BLaER1 treated with 17β-estradiol and CSF1 and Interleukin-3, amounts not matched to agents 10 nM and 100 nM (cell line): ENCODE data around the gene PPP1R3A.

Experiments used
- H3K27ac ChIP-seq, 11 experiments: shearing (Covaris generic); formaldehyde crosslinking; 2 replicates each; pipeline ENCODE4 v1.8.1; 2022
- H3K27me3 ChIP-seq, 11 experiments: shearing (Covaris generic); formaldehyde crosslinking; 2 replicates each; pipeline ENCODE4 v1.8.1; 2022
- H3K36me3 ChIP-seq, 11 experiments: shearing (Covaris generic); formaldehyde crosslinking; 2 replicates each; pipeline ENCODE4 v1.8.1; 2022
- H3K4me1 ChIP-seq, 10 experiments: shearing (Covaris generic); formaldehyde crosslinking; 2 replicates each; pipeline ENCODE4 v1.8.1; 2022
- H3K4me2 ChIP-seq, 11 experiments: shearing (Covaris generic); formaldehyde crosslinking; 2 replicates each; pipeline ENCODE4 v1.8.1; 2022
- H3K4me3 ChIP-seq, 10 experiments: shearing (Covaris generic); formaldehyde crosslinking; 2 replicates each; pipeline ENCODE4 v1.8.1; 2022
- H3K9ac ChIP-seq, 11 experiments: shearing (Covaris generic); formaldehyde crosslinking; 2 replicates each; pipeline ENCODE4 v1.8.1; 2022
- H3K9me3 ChIP-seq, 11 experiments: shearing (Covaris generic); formaldehyde crosslinking; replicated peaks in 1 of 11; 2 replicates each; pipeline ENCODE4 v1.8.1; 2022
- H4K20me1 ChIP-seq, 11 experiments: shearing (Covaris generic); formaldehyde crosslinking; 2 replicates each; pipeline ENCODE4 v1.8.1; 2022
- Cebpa-rat ChIP-seq, 11 experiments: shearing (Covaris generic); IDR thresholded peaks; 2 replicates each; pipeline ENCODE4 v1.8.1; 2022

Gene PPP1R3A

GRCh38 chr7:113890331-113891030 lies 28.3 kb downstream of the PPP1R3A start:
- H3K27me3 ChIP-seq: no peaks in the 10 kb centered on the region
- peaks cover 0 to 7% (median 3%) of the 10 kb centered on the region in 11 experiments; a peak in 6 of 22 replicates for H3K9me3 ChIP-seq
- H3K4me3 ChIP-seq: no peak overlapping the region
- no peaks in the 10 kb centered on the region for H3K36me3 ChIP-seq
- H3K4me1 ChIP-seq: no peaks in the 10 kb centered on the region
- no peak overlapping the region for H3K9ac ChIP-seq
- no peak for TF ChIP-seq Cebpa-rat (IDR thresholded peaks at IDR 0.05)
- H3K27ac ChIP-seq: no peak overlapping the region
- H4K20me1 ChIP-seq: no peaks in the 10 kb centered on the region
- no peak overlapping the region for H3K4me2 ChIP-seq

- H3K36me3 ChIP-seq: no peaks in the 10 kb centered on the region
- no peak for TF ChIP-seq Cebpa-rat (IDR thresholded peaks at IDR 0.05)
Measured at GRCh38 chr7:113883096-113883495, 35.7 kb downstream of the PPP1R3A start.

GRCh38 chr7:113880559-113880958 lies 38.2 kb downstream of the PPP1R3A start:
- Histone ChIP-seq H3K9ac (no peak overlapping the region), H3K36me3 (no peaks in the 10 kb centered on the region), H3K4me2 (no peak overlapping the region), H3K4me1 (no peaks in the 10 kb centered on the region), H3K4me3 (no peak overlapping the region), H4K20me1 (no peaks in the 10 kb centered on the region), H3K27ac (no peak overlapping the region), H3K27me3 (no peaks in the 10 kb centered on the region), H3K9me3 (no peaks in the 10 kb centered on the region)
- no peak for TF ChIP-seq Cebpa-rat (IDR thresholded peaks at IDR 0.05)

More at GRCh38 chr7:113883096-113883495, 35.7 kb downstream of the PPP1R3A start:
- no peaks in the 10 kb centered on the region for H4K20me1 ChIP-seq
- H3K27ac ChIP-seq: no peak overlapping the region
- no peak overlapping the region for H3K9ac ChIP-seq
- H3K4me1 ChIP-seq: no peaks in the 10 kb centered on the region
- H3K27me3 ChIP-seq: no peaks in the 10 kb centered on the region
- peaks cover 0 to 7% (median 3%) of the 10 kb centered on the region in 11 experiments; a peak in 6 of 22 replicates for H3K9me3 ChIP-seq
- no peak overlapping the region for H3K4me3 ChIP-seq
- H3K4me2 ChIP-seq: no peak overlapping the region

- no peaks in the 10 kb centered on the region for H4K20me1 ChIP-seq
- H3K4me2 ChIP-seq: no peak overlapping the region
- H3K36me3 ChIP-seq: no peaks in the 10 kb centered on the region
- no peaks in the 10 kb centered on the region for H3K27me3 ChIP-seq
- TF ChIP-seq Cebpa-rat (IDR thresholded peaks at IDR 0.05): no peak
- H3K9ac ChIP-seq: no peak overlapping the region
- H3K27ac ChIP-seq: no peak overlapping the region
- H3K4me3 ChIP-seq: no peak overlapping the region
- no peaks in the 10 kb centered on the region for H3K9me3 ChIP-seq
- no peaks in the 10 kb centered on the region for H3K4me1 ChIP-seq
Measured at GRCh38 chr7:113878394-113878992, 40.3 kb downstream of the PPP1R3A start.

- no peak for TF ChIP-seq Cebpa-rat (IDR thresholded peaks at IDR 0.05)
- H3K9ac ChIP-seq: no peak overlapping the region
Measured at GRCh38 chr7:113875224-113875623, 43.6 kb downstream of the PPP1R3A start.

GRCh38 chr7:113873554-113874151 lies 45.2 kb downstream of the PPP1R3A start:
- Histone ChIP-seq H3K9ac (no peak overlapping the region), H3K4me1 (no peaks in the 10 kb centered on the region), H3K4me2 (no peak overlapping the region)

More at GRCh38 chr7:113875224-113875623, 43.6 kb downstream of the PPP1R3A start:
- Histone ChIP-seq H3K4me1 (no peaks in the 10 kb centered on the region), H3K27ac (no peak overlapping the region), H3K4me2 (no peak overlapping the region), H4K20me1 (no peaks in the 10 kb centered on the region), H3K27me3 (no peaks in the 10 kb centered on the region), H3K36me3 (no peaks in the 10 kb centered on the region), H3K4me3 (no peak overlapping the region), H3K9me3 (no peaks in the 10 kb centered on the region)

GRCh38 chr7:113872981-113873380 lies 45.8 kb downstream of the PPP1R3A start:
- Histone ChIP-seq H3K9me3 (no peaks in the 10 kb centered on the region), H3K4me3 (no peak overlapping the region), H3K9ac (no peak overlapping the region), H3K27me3 (no peaks in the 10 kb centered on the region), H3K36me3 (no peaks in the 10 kb centered on the region), H4K20me1 (no peaks in the 10 kb centered on the region), H3K4me1 (no peaks in the 10 kb centered on the region), H3K4me2 (no peak overlapping the region), H3K27ac (no peak overlapping the region; a peak in 1 of 22 replicates)
- no peak for TF ChIP-seq Cebpa-rat (IDR thresholded peaks at IDR 0.05)

More at GRCh38 chr7:113873554-113874151, 45.2 kb downstream of the PPP1R3A start:
- Histone ChIP-seq H3K27ac (no peak overlapping the region; a peak in 1 of 22 replicates), H3K27me3 (no peaks in the 10 kb centered on the region), H4K20me1 (no peaks in the 10 kb centered on the region), H3K4me3 (no peak overlapping the region), H3K36me3 (no peaks in the 10 kb centered on the region), H3K9me3 (no peaks in the 10 kb centered on the region)
- TF ChIP-seq Cebpa-rat (IDR thresholded peaks at IDR 0.05): no peak

- Histone ChIP-seq H3K27me3 (no peaks in the 10 kb centered on the region), H3K9me3 (no peaks in the 10 kb centered on the region), H3K9ac (no peak overlapping the region), H4K20me1 (no peaks in the 10 kb centered on the region; a peak in 1 of 22 replicates), H3K27ac (no peak overlapping the region), H3K4me3 (no peak overlapping the region), H3K4me2 (no peak overlapping the region), H3K36me3 (no peaks in the 10 kb centered on the region), H3K4me1 (no peaks in the 10 kb centered on the region)
- no peak for TF ChIP-seq Cebpa-rat (IDR thresholded peaks at IDR 0.05)
Measured at GRCh38 chr7:113867325-113867724, 51.5 kb downstream of the PPP1R3A start.

- TF ChIP-seq Cebpa-rat (IDR thresholded peaks at IDR 0.05): no peak
- H3K4me1 ChIP-seq: no peaks in the 10 kb centered on the region
- no peak overlapping the region for H3K4me3 ChIP-seq
- H3K9me3 ChIP-seq: peaks cover 0 to 3% (median 0%) of the 10 kb centered on the region in 11 experiments; a peak in 1 of 22 replicates
- no peaks in the 10 kb centered on the region for H4K20me1 ChIP-seq
- no peak overlapping the region for H3K27ac ChIP-seq
- no peak overlapping the region for H3K4me2 ChIP-seq
- no peaks in the 10 kb centered on the region for H3K27me3 ChIP-seq
- no peak overlapping the region for H3K9ac ChIP-seq
- no peaks in the 10 kb centered on the region for H3K36me3 ChIP-seq
Measured at GRCh38 chr7:113856010-113856409, 62.8 kb downstream of the PPP1R3A start.
